PC-3 (cell line): ENCODE results near the gene SPESP1.

ENCODE experiments used
- CTCF ChIP-seq: fragments of 300-600 bp; sonication (generic); conservative IDR thresholded peaks from 2 replicates; pipeline ENCODE4 v1.5.1; 2017; ENCODE audit warnings: antibody characterized with exemption, low read depth, mild to moderate bottlenecking, low read length
- EZH2 ChIP-seq: fragments of 300-600 bp; sonication (generic); IDR thresholded peaks from one replicate; pipeline ENCODE4 v1.6.1; 2017; ENCODE audit warnings: antibody characterized with exemption, mild to moderate bottlenecking, low read length; ENCODE audit not compliant: unreplicated experiment
- EZH2phosphoT487 ChIP-seq: fragments of 300-600 bp; sonication (generic); IDR thresholded peaks from 2 replicates; pipeline ENCODE4 v1.6.1; 2018; ENCODE audit warnings: mild to moderate bottlenecking, antibody characterized with exemption, low read length, borderline replicate concordance

DNA sequence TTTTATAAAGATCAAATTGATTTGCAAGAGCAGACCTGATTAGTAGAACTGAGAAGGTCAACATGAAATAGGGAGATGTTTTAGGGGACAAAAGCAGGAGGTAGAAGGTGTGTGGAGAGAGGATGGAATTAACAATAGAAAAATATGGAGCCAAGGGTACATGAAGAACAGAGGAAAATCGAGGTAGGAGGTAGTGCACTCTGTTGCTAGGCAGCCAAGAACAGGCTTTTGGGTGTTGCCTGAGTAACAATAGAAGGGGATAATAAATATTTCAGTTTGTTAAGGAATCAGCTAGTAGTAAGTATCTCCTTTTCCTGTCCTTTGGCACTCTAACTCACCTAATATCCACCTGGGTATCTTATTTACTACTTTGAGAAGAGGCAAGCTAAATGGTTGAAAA, 9.2 kb downstream of the SPESP1 start:
- TF ChIP-seq CTCF (no peak), EZH2 (no peak), EZH2phosphoT487 (no peak)
